Measurements from ENCODE around the gene SNRPB2. TPM values are rescaled to one million over a fixed set of nuclear protein-coding genes. Genes with fewer than 3 reads are reported as not detected.

Gene SNRPB2
- total and polyA plus RNA-seq, 2 donors (not counting 1 experiment from before 2014, with no cell fraction given): 40.8 to 101 TPM

GRCh38 chr20:16747291-16747811, 17.5 kb downstream of the SNRPB2 start:
- H3K9me3 ChIP-seq (ENCODE audit: control insufficient read depth, insufficient read depth, low read depth, low read length): no peaks in the 10 kb centered on the region
- no peak overlapping the region for H3K4me2 ChIP-seq (ENCODE audit: extremely low read depth, insufficient read depth, low read length)
- H3K27me3 ChIP-seq (ENCODE audit: control insufficient read depth, insufficient read depth, low read length): peaks cover 2% of the 10 kb centered on the region
- no peak for DNase-seq (ENCODE audit: low read depth in 2 of 2)
- TF ChIP-seq CTCF (conservative IDR thresholded peaks at IDR 0.05 in 1 of 2, IDR thresholded peaks at IDR 0.05 in 1 of 2; ENCODE audit: low read depth in 1 of 2, low read length in 2 of 2) (no peak), EZH2 (IDR thresholded peaks at IDR 0.05; ENCODE audit: low read length, missing control alignments) (no peak)
- H2AFZ ChIP-seq (ENCODE audit: low read length): no peak overlapping the region
- no peaks in the 10 kb centered on the region for H3K79me2 ChIP-seq (ENCODE audit: control insufficient read depth, insufficient read depth, low read length)
- H4K20me1 ChIP-seq (ENCODE audit: control insufficient read depth, extremely low read depth, insufficient read depth, low read length): no peaks in the 10 kb centered on the region
- H3K4me1 ChIP-seq (ENCODE audit: control insufficient read depth, extremely low read depth, insufficient read depth, low read length): no peaks in the 10 kb centered on the region
- H3K27ac ChIP-seq (ENCODE audit: insufficient read depth, low read length): no peak overlapping the region
- H3K4me3 ChIP-seq (replicated peaks in 1 of 4; ENCODE audit: control extremely low read depth in 1 of 4, insufficient read depth in 1 of 4, low read depth in 3 of 4, low read length in 4 of 4): no peak overlapping the region
- no peaks in the 10 kb centered on the region for H3K36me3 ChIP-seq (ENCODE audit: control insufficient read depth, insufficient read depth, low read length)
- no peak overlapping the region for H3K9ac ChIP-seq (ENCODE audit: insufficient read depth, low read length)

- H3K27me3 ChIP-seq (ENCODE audit: control insufficient read depth, insufficient read depth, low read length): peaks cover 2% of the 10 kb centered on the region
- no peak within 1 kb of the TSS for H3K9ac ChIP-seq (ENCODE audit: insufficient read depth, low read length)
- H3K4me2 ChIP-seq (ENCODE audit: extremely low read depth, insufficient read depth, low read length): no peak within 1 kb of the TSS
- H3K4me3 ChIP-seq (replicated peaks in 1 of 4; ENCODE audit: control extremely low read depth in 1 of 4, insufficient read depth in 1 of 4, low read depth in 3 of 4, low read length in 4 of 4): no peak within 1 kb of the TSS
- no peak within 1 kb of the TSS for H2AFZ ChIP-seq (ENCODE audit: low read length)
- TF ChIP-seq EZH2 (IDR thresholded peaks at IDR 0.05; ENCODE audit: low read length, missing control alignments): no peak
- TF ChIP-seq CTCF (conservative IDR thresholded peaks at IDR 0.05 in 1 of 2, IDR thresholded peaks at IDR 0.05 in 1 of 2; ENCODE audit: low read depth in 1 of 2, low read length in 2 of 2): no peak
- no peaks in the 10 kb centered on the region for H3K36me3 ChIP-seq (ENCODE audit: control insufficient read depth, insufficient read depth, low read length)
- no peaks in the 10 kb centered on the region for H4K20me1 ChIP-seq (ENCODE audit: control insufficient read depth, extremely low read depth, insufficient read depth, low read length)
- H3K79me2 ChIP-seq (ENCODE audit: control insufficient read depth, insufficient read depth, low read length): no peaks in the 10 kb centered on the region
- H3K27ac ChIP-seq (ENCODE audit: insufficient read depth, low read length): no peak within 1 kb of the TSS
- no peak for DNase-seq (ENCODE audit: low read depth in 2 of 2)
- H3K9me3 ChIP-seq (ENCODE audit: control insufficient read depth, insufficient read depth, low read depth, low read length): no peaks in the 10 kb centered on the region
- no peaks in the 10 kb centered on the region for H3K4me1 ChIP-seq (ENCODE audit: control insufficient read depth, extremely low read depth, insufficient read depth, low read length)
Measured at GRCh38 chr20:16748308-16748900, 18.6 kb downstream of the SNRPB2 start, which contains the start of gene OTOR. TSS of gene OTOR (plus strand) at chr20:16748358. CDS start at chr20:16748402, 44 bp downstream.

GRCh38 chr20:16749573-16749972, 19.7 kb downstream of the SNRPB2 start:
- Histone ChIP-seq H3K4me3 (replicated peaks in 1 of 4; ENCODE audit: control extremely low read depth in 1 of 4, insufficient read depth in 1 of 4, low read depth in 3 of 4, low read length in 4 of 4) (no peak overlapping the region), H3K27ac (ENCODE audit: insufficient read depth, low read length) (no peak overlapping the region), H4K20me1 (ENCODE audit: control insufficient read depth, extremely low read depth, insufficient read depth, low read length) (no peaks in the 10 kb centered on the region), H3K79me2 (ENCODE audit: control insufficient read depth, insufficient read depth, low read length) (no peaks in the 10 kb centered on the region), H3K36me3 (ENCODE audit: control insufficient read depth, insufficient read depth, low read length) (no peaks in the 10 kb centered on the region), H3K4me1 (ENCODE audit: control insufficient read depth, extremely low read depth, insufficient read depth, low read length) (no peaks in the 10 kb centered on the region), H3K9me3 (ENCODE audit: control insufficient read depth, insufficient read depth, low read depth, low read length) (no peaks in the 10 kb centered on the region), H3K9ac (ENCODE audit: insufficient read depth, low read length) (no peak overlapping the region), H2AFZ (ENCODE audit: low read length) (no peak overlapping the region), H3K27me3 (ENCODE audit: control insufficient read depth, insufficient read depth, low read length) (peaks cover 2% of the 10 kb centered on the region), H3K4me2 (ENCODE audit: extremely low read depth, insufficient read depth, low read length) (no peak overlapping the region)
- no peak for DNase-seq (ENCODE audit: low read depth in 2 of 2)
- TF ChIP-seq CTCF (conservative IDR thresholded peaks at IDR 0.05 in 1 of 2, IDR thresholded peaks at IDR 0.05 in 1 of 2; ENCODE audit: low read depth in 1 of 2, low read length in 2 of 2): peak in 1 of 2 donors; percentile 8
- TF ChIP-seq EZH2 (IDR thresholded peaks at IDR 0.05; ENCODE audit: low read length, missing control alignments): no peak
